Endothelial cell of umbilical vein (primary cell): ENCODE data around the gene ACTG1.

Experiments
- CTCF ChIP-seq, 2 donors: IDR thresholded peaks; 1 replicate in 1 of 2; 2 replicates in 1 of 2; pipeline ENCODE4 v1.5.1; 2011; ENCODE audit warnings: low read length in 2 of 2, mild to moderate bottlenecking in 2 of 2, moderate library complexity in 2 of 2, control low read depth in 1 of 2, inconsistent platforms in 1 of 2, low read depth in 1 of 2; ENCODE audit not compliant: insufficient read depth in 1 of 2; ENCODE audit errors: extremely low read depth in 1 of 2
- EZH2 ChIP-seq: IDR thresholded peaks from 2 replicates; pipeline ENCODE4 v1.6.1; 2012; ENCODE audit warnings: borderline replicate concordance, low read depth, mild to moderate bottlenecking, moderate library complexity, low read length, inconsistent platforms; ENCODE audit not compliant: severe bottlenecking
- FOS ChIP-seq: IDR thresholded peaks from 2 replicates; pipeline ENCODE4 v1.6.1; 2011; ENCODE audit warnings: mild to moderate bottlenecking, low read length, moderate library complexity, borderline replicate concordance; ENCODE audit not compliant: insufficient read depth
- GATA2 ChIP-seq: IDR thresholded peaks from 2 replicates; pipeline ENCODE4 v1.7.0; 2011; ENCODE audit warnings: low read depth, mild to moderate bottlenecking, moderate library complexity, mixed read lengths, low read length; ENCODE audit not compliant: insufficient read length, insufficient read depth
- JUN ChIP-seq: IDR thresholded peaks from 2 replicates; pipeline ENCODE4 v1.6.1; 2011; ENCODE audit warnings: borderline replicate concordance, low read depth; ENCODE audit not compliant: insufficient read length, insufficient read depth
- MAX ChIP-seq: IDR thresholded peaks from 2 replicates; pipeline ENCODE4 v1.6.1; 2011; ENCODE audit not compliant: insufficient read depth, insufficient read length
- MYC ChIP-seq: IDR thresholded peaks from one replicate; pipeline ENCODE4 v1.6.1; 2011; ENCODE audit warnings: mild to moderate bottlenecking, low read depth, low read length
- POLR2A ChIP-seq: IDR thresholded peaks from 2 replicates; pipeline ENCODE4 v1.6.1; 2012; ENCODE audit warnings: low read depth, mild to moderate bottlenecking, control low read depth, low read length
- POLR2AphosphoS5 ChIP-seq: IDR thresholded peaks from 2 replicates; pipeline ENCODE4 v1.6.1; 2012; ENCODE audit warnings: low read depth, mild to moderate bottlenecking, control low read depth, low read length, moderate library complexity; ENCODE audit not compliant: insufficient read depth

GRCh38 chr17:81502471-81503017, 10.1 kb downstream of the ACTG1 start:
- TF ChIP-seq POLR2AphosphoS5 (no peak), CTCF (IDR thresholded peaks at IDR 0.05; ENCODE audit: extremely low read depth in 1 of 2, insufficient read depth in 1 of 2, low read depth in 1 of 2, low read length in 2 of 2) (no peak), JUN (no peak), POLR2A (no peak), MAX (no peak), MYC (no peak), EZH2 (no peak), FOS (no peak), GATA2 (no peak)
